CD14-positive monocyte (primary cell): ENCODE results near the gene C11orf71. TPM values are rescaled to one million over a fixed set of nuclear protein-coding genes. Genes with fewer than 3 reads are reported as not detected.

Experiments
- DNase-seq, 3 donors: peaks; one replicate each; pipeline ENCODE4 v3.0.0-alpha.2; 2011 to 2022
- H2AFZ ChIP-seq: 2 replicates; pipeline ENCODE4 v1.6.0; 2012; ENCODE audit warnings: mild to moderate bottlenecking, low read depth, low read length, inconsistent platforms; ENCODE audit not compliant: insufficient read depth, poor library complexity, severe bottlenecking
- H3K27ac ChIP-seq, 2 donors: 1 replicate in 1 of 2; 2 replicates in 1 of 2; pipeline ENCODE4 v1.5.1; 2012 to 2013; ENCODE audit warnings: low read length in 2 of 2, control low read depth in 1 of 2, inconsistent platforms in 1 of 2, low read depth in 1 of 2, mild to moderate bottlenecking in 1 of 2
- H3K27me3 ChIP-seq, 2 donors: one replicate each; pipeline versions ENCODE4 v1.6.0 to v1.6.1; 2011 to 2013; ENCODE audit warnings: low read length in 2 of 2; ENCODE audit not compliant: control insufficient read depth in 2 of 2, insufficient read depth in 2 of 2
- H3K36me3 ChIP-seq, 2 donors: replicated peaks in 1 of 2; 1 replicate in 1 of 2; 2 replicates in 1 of 2; pipeline versions ENCODE4 v1.5.1 to v1.6.1; 2012 to 2013; ENCODE audit warnings: low read length in 2 of 2, control low read depth in 1 of 2, inconsistent platforms in 1 of 2, mild to moderate bottlenecking in 1 of 2; ENCODE audit not compliant: insufficient read depth in 2 of 2, control insufficient read depth in 1 of 2
- H3K4me1 ChIP-seq, 2 donors: 1 replicate in 1 of 2; 2 replicates in 1 of 2; pipeline versions ENCODE4 v1.5.1 to v1.6.1; 2012 to 2013; ENCODE audit warnings: low read length in 2 of 2, control low read depth in 1 of 2, inconsistent platforms in 1 of 2, mild to moderate bottlenecking in 1 of 2, moderate library complexity in 1 of 2; ENCODE audit not compliant: insufficient read depth in 2 of 2, control insufficient read depth in 1 of 2
- H3K4me2 ChIP-seq: replicated peaks from 2 replicates; pipeline ENCODE3; 2012; ENCODE audit warnings: low read length, moderate library complexity, mild to moderate bottlenecking; ENCODE audit not compliant: poor library complexity, severe bottlenecking; ENCODE audit errors: extremely low read depth
- H3K4me3 ChIP-seq, 3 experiments: fragments of 200-600 bp in 1 of 3; sonication (generic) in 1 of 3; replicated peaks in 1 of 3; 1 replicate in 2 of 3; 2 replicates in 1 of 3; pipeline ENCODE4 v1.5.1; 2011 to 2013; ENCODE audit warnings: low read length in 3 of 3, mild to moderate bottlenecking in 3 of 3, control low read depth in 2 of 3, low read depth in 2 of 3, inconsistent platforms in 1 of 3, moderate library complexity in 1 of 3
- H3K79me2 ChIP-seq: 2 replicates; pipeline ENCODE4 v1.6.0; 2012; ENCODE audit warnings: mild to moderate bottlenecking, control low read depth, inconsistent platforms, low read length, moderate library complexity; ENCODE audit not compliant: insufficient read depth
- H3K9ac ChIP-seq: 2 replicates; pipeline ENCODE4 v1.6.0; 2017; ENCODE audit warnings: low read length, mild to moderate bottlenecking; ENCODE audit not compliant: insufficient read depth, poor library complexity, severe bottlenecking
- H3K9me3 ChIP-seq, 2 donors: replicated peaks in 1 of 2; 1 replicate in 1 of 2; 2 replicates in 1 of 2; pipeline versions ENCODE4 v1.5.1 to v1.6.1; 2012 to 2013; ENCODE audit warnings: low read length in 2 of 2, control low read depth in 1 of 2; ENCODE audit not compliant: control insufficient read depth in 1 of 2, insufficient read depth in 1 of 2
- H4K20me1 ChIP-seq: 2 replicates; pipeline ENCODE4 v1.6.0; 2012; ENCODE audit warnings: mild to moderate bottlenecking, low read length, control low read depth, moderate library complexity; ENCODE audit not compliant: insufficient read depth
- H3K27ac Mint-ChIP-seq, 7 donors: one replicate each; pipeline ENCODE4 v1.8.0; 2020; ENCODE audit warnings: mild to moderate bottlenecking in 7 of 7, mixed read lengths in 7 of 7, moderate library complexity in 6 of 7, inconsistent platforms in 2 of 7
- H3K27me3 Mint-ChIP-seq, 3 donors: one replicate each; pipeline ENCODE4 v1.8.0; 2021 to 2022; ENCODE audit warnings: low read depth in 3 of 3, mild to moderate bottlenecking in 3 of 3, mixed read lengths in 3 of 3, moderate library complexity in 3 of 3, inconsistent platforms in 1 of 3
- H3K36me3 Mint-ChIP-seq, 2 donors: one replicate each; pipeline ENCODE4 v1.8.0; 2020; ENCODE audit warnings: mixed read lengths in 2 of 2, inconsistent platforms in 1 of 2, mild to moderate bottlenecking in 1 of 2
- H3K4me1 Mint-ChIP-seq: one replicate; pipeline ENCODE4 v1.8.0; 2020; ENCODE audit warnings: mild to moderate bottlenecking, mixed read lengths
- H3K4me3 Mint-ChIP-seq, 2 donors: one replicate each; pipeline ENCODE4 v1.8.0; 2020; ENCODE audit warnings: mild to moderate bottlenecking in 2 of 2, mixed read lengths in 2 of 2, moderate library complexity in 1 of 2
- H3K9me3 Mint-ChIP-seq, 7 donors: one replicate each; pipeline ENCODE4 v1.8.0; 2020 to 2022; ENCODE audit warnings: mixed read lengths in 7 of 7, mild to moderate bottlenecking in 6 of 7, moderate library complexity in 6 of 7, inconsistent platforms in 2 of 7
- WGBS: methylation state at CpG from one replicate; pipeline ENCODE4 v1.1.5; 2013; ENCODE audit warnings: missing lambda C conversion rate; ENCODE audit not compliant: insufficient coverage; 5-methylcytosine and 5-hydroxymethylcytosine counted together
- intact Hi-C, 2 donors: fragments of 100-400 bp; cut with micrococcal nuclease; formaldehyde crosslinking; loops; one replicate each; pipeline versions ENCODE4 v1.15.0 to v1.15.1; 2023
- polyA plus RNA-seq, 3 donors: library from polyadenylated mRNA; depleted of rRNA in 1 of 3; unstranded in 2 of 3; stranded (reverse) in 1 of 3; fragments of 300-500 nt in 2 of 3; fragments of >200 nt in 1 of 3; fragmentation: Illumina TruSeq in 2 of 3; gene quantifications; 1 replicate in 2 of 3; 2 replicates in 1 of 3; pipeline ENCODE4 v1.2.3, GENCODE V29; 2012 to 2021
- TF ChIP-seq, protein P1 (sequence below): fragments of 200-600 bp; IDR thresholded peaks from one replicate; pipeline ENCODE4 v1.8.0; 2022; ENCODE audit warnings: antibody characterized with exemption, mild to moderate bottlenecking

C11orf71 gene
- polyA plus RNA-seq, 3 donors, result 9.3 to 23.0 (median 14.2) TPM

DNA sequence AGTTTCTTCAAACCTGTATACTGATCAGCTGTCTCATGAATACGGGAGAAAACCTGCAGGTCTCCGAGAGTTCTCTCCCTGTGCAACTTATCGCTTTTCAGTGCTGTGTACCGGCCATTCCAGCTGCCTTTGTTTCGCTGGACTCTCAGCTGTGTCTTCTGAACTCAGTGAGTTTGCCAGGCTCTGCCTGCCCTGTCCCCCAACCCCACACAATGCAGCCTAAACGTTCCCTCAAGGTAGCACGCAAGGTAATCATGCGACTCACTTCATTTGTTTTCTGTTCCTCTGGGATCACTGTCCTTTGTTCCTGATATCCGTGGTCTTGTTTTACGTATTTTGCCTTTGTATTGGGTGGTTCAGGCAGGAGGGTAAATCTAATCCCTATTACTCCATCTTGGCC is 13.6 kb upstream of the C11orf71 start:
- Histone ChIP-seq H3K4me3 (no peak overlapping the region), H3K9ac (no peak overlapping the region), H3K27ac (no peak overlapping the region), H3K4me2 (no peak overlapping the region), H3K9me3 (no peaks in the 10 kb centered on the region), H3K4me1 (no peaks in the 10 kb centered on the region), H3K27me3 (no peaks in the 10 kb centered on the region), H4K20me1 (no peaks in the 10 kb centered on the region), H3K79me2 (no peaks in the 10 kb centered on the region), H2AFZ (no peak overlapping the region), H3K36me3 (peaks cover 14 to 44% of the 10 kb centered on the region in 2 donors)
- peaks cover 20 to 46% of the 10 kb centered on the region in 2 donors for H3K36me3 Mint-ChIP-seq
- peaks cover 0 to 4% (median 0%) of the 10 kb centered on the region in 3 donors for H3K27me3 Mint-ChIP-seq
- 100% methylated on average over 7 of the region's 10 CpGs for WGBS
- H3K27ac Mint-ChIP-seq, result peak overlapping the region in 1 of 7 donors; percentile 19
- TF ChIP-seq, protein P1, sequence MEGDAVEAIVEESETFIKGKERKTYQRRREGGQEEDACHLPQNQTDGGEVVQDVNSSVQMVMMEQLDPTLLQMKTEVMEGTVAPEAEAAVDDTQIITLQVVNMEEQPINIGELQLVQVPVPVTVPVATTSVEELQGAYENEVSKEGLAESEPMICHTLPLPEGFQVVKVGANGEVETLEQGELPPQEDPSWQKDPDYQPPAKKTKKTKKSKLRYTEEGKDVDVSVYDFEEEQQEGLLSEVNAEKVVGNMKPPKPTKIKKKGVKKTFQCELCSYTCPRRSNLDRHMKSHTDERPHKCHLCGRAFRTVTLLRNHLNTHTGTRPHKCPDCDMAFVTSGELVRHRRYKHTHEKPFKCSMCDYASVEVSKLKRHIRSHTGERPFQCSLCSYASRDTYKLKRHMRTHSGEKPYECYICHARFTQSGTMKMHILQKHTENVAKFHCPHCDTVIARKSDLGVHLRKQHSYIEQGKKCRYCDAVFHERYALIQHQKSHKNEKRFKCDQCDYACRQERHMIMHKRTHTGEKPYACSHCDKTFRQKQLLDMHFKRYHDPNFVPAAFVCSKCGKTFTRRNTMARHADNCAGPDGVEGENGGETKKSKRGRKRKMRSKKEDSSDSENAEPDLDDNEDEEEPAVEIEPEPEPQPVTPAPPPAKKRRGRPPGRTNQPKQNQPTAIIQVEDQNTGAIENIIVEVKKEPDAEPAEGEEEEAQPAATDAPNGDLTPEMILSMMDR, result no peak
- H3K4me1 Mint-ChIP-seq, result peaks cover 2% of the 10 kb centered on the region
- intact Hi-C loops, result no loop called here
- no peak for DNase-seq
- no peak overlapping the region for H3K4me3 Mint-ChIP-seq
- H3K9me3 Mint-ChIP-seq, result no peaks in the 10 kb centered on the region

DNA sequence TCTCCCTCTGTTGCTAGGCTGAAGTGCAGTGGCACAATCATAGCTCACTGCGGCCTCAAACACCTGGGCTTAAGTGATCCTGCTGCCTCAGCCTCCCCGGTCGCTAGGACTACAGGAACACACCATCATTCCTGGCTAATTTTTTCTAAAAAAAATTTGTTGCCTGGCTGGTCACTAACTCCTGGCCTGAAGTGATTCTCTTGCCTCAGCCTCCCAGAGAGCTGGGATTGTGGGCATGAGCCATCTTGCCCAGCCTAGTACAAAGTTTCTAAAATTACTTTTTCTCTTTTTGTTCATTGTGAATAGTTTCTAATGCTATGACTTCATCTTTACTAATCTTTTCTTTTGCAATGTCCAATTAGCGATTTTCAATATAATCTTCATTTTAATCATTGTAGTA is 12.6 kb upstream of the C11orf71 start:
- H3K27me3 ChIP-seq, result no peaks in the 10 kb centered on the region
- no peaks in the 10 kb centered on the region for H4K20me1 ChIP-seq
- H3K27ac Mint-ChIP-seq, result no peak overlapping the region
- intact Hi-C loops, result no loop called here
- peaks cover 0 to 2% (median 0%) of the 10 kb centered on the region in 3 donors for H3K27me3 Mint-ChIP-seq
- H3K4me1 ChIP-seq, result no peaks in the 10 kb centered on the region
- DNase-seq, result no peak
- H3K4me3 ChIP-seq, result no peak overlapping the region
- peaks cover 2% of the 10 kb centered on the region for H3K4me1 Mint-ChIP-seq
- no peak overlapping the region for H3K4me3 Mint-ChIP-seq
- TF ChIP-seq, protein P1, result no peak
- H3K4me2 ChIP-seq, result no peak overlapping the region
- 100% methylated on average over 3 of the region's 4 CpGs for WGBS
- peaks cover 25 to 51% of the 10 kb centered on the region in 2 donors for H3K36me3 Mint-ChIP-seq
- H3K9ac ChIP-seq, result no peak overlapping the region
- H3K79me2 ChIP-seq, result no peaks in the 10 kb centered on the region
- H3K9me3 Mint-ChIP-seq, result no peaks in the 10 kb centered on the region
- no peak overlapping the region for H3K27ac ChIP-seq
- no peak overlapping the region for H2AFZ ChIP-seq
- H3K36me3 ChIP-seq, result peaks cover 22 to 54% of the 10 kb centered on the region in 2 donors
- H3K9me3 ChIP-seq, result no peaks in the 10 kb centered on the region
